GM18868 (cell line): ENCODE data around the gene ABI3.
"Not testable (repeated sequence)": the region's sequence is repeated elsewhere in the genome, so short reads cannot be mapped to it uniquely, and the experiment has no call there.

Source experiments
- ATAC-seq: cut with Tn5 transposase; IDR thresholded peaks from one replicate; pipeline ENCODE4 v1.9.1; 2021; ENCODE audit warnings: mild to moderate bottlenecking, moderate library complexity; ENCODE audit not compliant: unreplicated experiment

The ABI3 gene

GRCh38 chr17:49210158-49211029 lies at the start of gene ABI3, which contains the start of gene GNGT2:
Gene ABI3 (plus strand): TSS chr17:49210707. CDS start chr17:49210725, 18 bp downstream.
Gene GNGT2 (minus strand): TSS chr17:49210574. CDS start chr17:49207422, 3,152 bp downstream.
- peak; percentile 79 for ATAC-seq

GRCh38 chr17:49162866-49163265 lies 47.6 kb upstream of the ABI3 start:
- ATAC-seq, result no peak

GRCh38 chr17:49165143-49165542 lies 45.4 kb upstream of the ABI3 start:
- ATAC-seq, result no peak

GRCh38 chr17:49168706-49169105 lies 41.8 kb upstream of the ABI3 start:
- ATAC-seq, result no peak

GRCh38 chr17:49170216-49170615 lies 40.3 kb upstream of the ABI3 start:
- ATAC-seq, result no peak

- not testable (repeated sequence) for ATAC-seq
Observed at GRCh38 chr17:49170711-49171110, 39.8 kb upstream of the ABI3 start.

GRCh38 chr17:49175978-49176377 lies 34.5 kb upstream of the ABI3 start:
- not testable (repeated sequence) for ATAC-seq

GRCh38 chr17:49180303-49180702 lies 30.2 kb upstream of the ABI3 start:
- no peak for ATAC-seq

GRCh38 chr17:49180998-49181635 lies 29.4 kb upstream of the ABI3 start:
- ATAC-seq, result no peak

- ATAC-seq, result no peak
Observed at GRCh38 chr17:49183341-49183740, 27.2 kb upstream of the ABI3 start.

- ATAC-seq, result no peak
Observed at GRCh38 chr17:49183801-49184200, 26.7 kb upstream of the ABI3 start.

GRCh38 chr17:49184522-49184921 lies 26.0 kb upstream of the ABI3 start:
- ATAC-seq, result not testable (repeated sequence)

GRCh38 chr17:49185381-49185780 lies 25.1 kb upstream of the ABI3 start:
- ATAC-seq, result not testable (repeated sequence)

- no peak for ATAC-seq
Observed at GRCh38 chr17:49187301-49187700, 23.2 kb upstream of the ABI3 start.

- ATAC-seq, result no peak
Observed at GRCh38 chr17:49190932-49191331, 19.6 kb upstream of the ABI3 start.

- ATAC-seq, result peak; percentile 5
Observed at GRCh38 chr17:49191409-49191916, 19.0 kb upstream of the ABI3 start.

- ATAC-seq, result peak; percentile 25
Observed at GRCh38 chr17:49191917-49192741, 18.4 kb upstream of the ABI3 start.

- ATAC-seq, result peak; percentile 21
Observed at GRCh38 chr17:49193513-49194296, 16.8 kb upstream of the ABI3 start.

- ATAC-seq, result no peak
Observed at GRCh38 chr17:49194297-49194607, 16.3 kb upstream of the ABI3 start.

- no peak for ATAC-seq
Observed at GRCh38 chr17:49195751-49196150, 14.8 kb upstream of the ABI3 start.
